ENCODE data around the gene LPP. TPM values are rescaled to one million over a fixed set of nuclear protein-coding genes. Genes with fewer than 3 reads are reported as not detected.
"Not testable (repeated sequence)": the region's sequence is repeated elsewhere in the genome, so short reads cannot be mapped to it uniquely, and the experiment has no call there.

Gene LPP, protein sequence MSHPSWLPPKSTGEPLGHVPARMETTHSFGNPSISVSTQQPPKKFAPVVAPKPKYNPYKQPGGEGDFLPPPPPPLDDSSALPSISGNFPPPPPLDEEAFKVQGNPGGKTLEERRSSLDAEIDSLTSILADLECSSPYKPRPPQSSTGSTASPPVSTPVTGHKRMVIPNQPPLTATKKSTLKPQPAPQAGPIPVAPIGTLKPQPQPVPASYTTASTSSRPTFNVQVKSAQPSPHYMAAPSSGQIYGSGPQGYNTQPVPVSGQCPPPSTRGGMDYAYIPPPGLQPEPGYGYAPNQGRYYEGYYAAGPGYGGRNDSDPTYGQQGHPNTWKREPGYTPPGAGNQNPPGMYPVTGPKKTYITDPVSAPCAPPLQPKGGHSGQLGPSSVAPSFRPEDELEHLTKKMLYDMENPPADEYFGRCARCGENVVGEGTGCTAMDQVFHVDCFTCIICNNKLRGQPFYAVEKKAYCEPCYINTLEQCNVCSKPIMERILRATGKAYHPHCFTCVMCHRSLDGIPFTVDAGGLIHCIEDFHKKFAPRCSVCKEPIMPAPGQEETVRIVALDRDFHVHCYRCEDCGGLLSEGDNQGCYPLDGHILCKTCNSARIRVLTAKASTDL
- total RNA-seq, result 210 TPM
- long read RNA-seq, partial matches to known transcripts, result 11 of 94 reads
- long read RNA-seq, other reads (novel, unspliced or antisense), result 82 of 94 reads

DNA sequence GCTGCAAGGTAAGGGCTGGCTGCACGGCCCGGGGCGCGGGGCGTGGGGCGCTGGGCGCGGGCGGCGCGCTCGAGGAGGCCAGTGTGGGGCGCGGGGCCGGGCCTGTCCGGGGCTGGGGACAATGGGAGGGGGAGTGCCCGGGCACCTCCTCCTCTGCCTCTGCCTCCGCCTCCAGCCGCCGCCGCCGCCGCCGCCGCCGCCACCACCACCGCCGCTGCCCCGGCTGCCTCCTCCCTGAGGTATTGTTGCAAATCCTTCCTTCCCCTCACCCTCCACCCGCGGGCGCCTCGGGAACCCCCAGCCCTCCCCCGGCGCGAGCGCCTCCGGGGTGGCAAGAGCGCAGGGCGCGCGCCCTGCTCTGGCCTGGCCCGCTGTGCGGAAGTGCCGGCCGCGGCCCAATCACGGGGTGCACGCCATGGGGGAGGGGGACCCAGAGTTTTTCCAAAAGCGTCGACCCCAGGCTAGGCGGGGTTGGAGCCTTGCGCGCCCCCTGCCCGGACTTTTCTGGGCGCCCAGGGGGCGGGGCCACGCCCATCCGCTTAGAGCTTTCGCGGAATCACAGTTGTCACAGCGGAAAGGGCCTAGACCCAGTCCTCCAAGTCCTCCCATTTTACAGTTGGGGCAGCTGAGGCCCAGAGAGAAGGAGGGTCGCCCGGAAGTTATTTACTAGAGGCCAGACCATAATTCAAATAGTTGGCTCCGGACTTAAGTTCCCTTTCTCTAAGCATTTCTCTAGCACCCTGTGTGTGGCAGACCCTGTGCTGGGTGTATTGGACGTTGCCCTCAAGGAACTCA, at the start of gene LPP:
Gene LPP, plus strand, starts transcription at position 144 of the 795 bp plus-strand sequence. CDS start 251,964 bp downstream, outside the sequence.
- peak; percentile 94 for DNase-seq (ENCODE audit: low spot score)

DNA sequence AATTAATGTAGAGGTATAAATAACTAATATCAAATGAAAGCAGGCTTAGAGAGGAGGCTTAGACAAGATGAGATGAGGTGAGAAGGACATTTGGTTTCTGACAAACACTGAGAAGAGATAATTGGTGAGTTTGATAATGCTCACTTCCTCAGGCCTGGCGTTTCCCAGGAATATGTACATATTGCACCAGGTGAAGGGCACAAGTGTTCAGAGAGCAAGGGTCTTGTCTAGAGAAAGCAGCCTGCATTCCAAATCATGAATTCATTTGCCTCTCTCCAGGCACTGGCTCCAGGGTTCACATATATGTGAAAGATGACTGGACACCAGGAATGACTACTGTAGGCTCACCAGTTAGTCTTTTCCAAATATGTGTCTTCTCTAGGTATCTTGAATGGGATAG, 48.0 kb upstream of the LPP start:
- no peak for DNase-seq (ENCODE audit: low spot score)

DNA sequence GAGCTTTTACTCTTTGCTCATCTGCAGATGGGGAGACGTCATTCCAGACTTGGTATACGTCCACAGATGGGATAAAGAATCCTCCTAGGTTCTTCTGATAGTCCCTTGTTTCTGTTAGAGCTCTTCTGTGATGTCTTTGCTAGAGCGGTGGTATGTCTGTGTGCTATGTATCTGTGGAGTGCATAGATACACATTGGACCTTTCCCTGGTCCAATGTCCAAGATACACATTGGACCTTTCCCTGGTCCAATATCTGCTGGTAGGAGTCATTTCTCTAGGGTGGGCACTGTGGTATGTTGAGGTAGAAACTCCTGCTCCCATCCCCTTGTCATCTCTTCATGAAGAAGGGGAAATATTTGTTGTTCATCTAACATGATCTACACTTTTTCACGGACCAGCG, 47.5 kb upstream of the LPP start:
- no peak for DNase-seq (ENCODE audit: low spot score)

GRCh38 chr3:188106887-188107830, 46.8 kb upstream of the LPP start:
- no peak for DNase-seq (ENCODE audit: low spot score)

DNA sequence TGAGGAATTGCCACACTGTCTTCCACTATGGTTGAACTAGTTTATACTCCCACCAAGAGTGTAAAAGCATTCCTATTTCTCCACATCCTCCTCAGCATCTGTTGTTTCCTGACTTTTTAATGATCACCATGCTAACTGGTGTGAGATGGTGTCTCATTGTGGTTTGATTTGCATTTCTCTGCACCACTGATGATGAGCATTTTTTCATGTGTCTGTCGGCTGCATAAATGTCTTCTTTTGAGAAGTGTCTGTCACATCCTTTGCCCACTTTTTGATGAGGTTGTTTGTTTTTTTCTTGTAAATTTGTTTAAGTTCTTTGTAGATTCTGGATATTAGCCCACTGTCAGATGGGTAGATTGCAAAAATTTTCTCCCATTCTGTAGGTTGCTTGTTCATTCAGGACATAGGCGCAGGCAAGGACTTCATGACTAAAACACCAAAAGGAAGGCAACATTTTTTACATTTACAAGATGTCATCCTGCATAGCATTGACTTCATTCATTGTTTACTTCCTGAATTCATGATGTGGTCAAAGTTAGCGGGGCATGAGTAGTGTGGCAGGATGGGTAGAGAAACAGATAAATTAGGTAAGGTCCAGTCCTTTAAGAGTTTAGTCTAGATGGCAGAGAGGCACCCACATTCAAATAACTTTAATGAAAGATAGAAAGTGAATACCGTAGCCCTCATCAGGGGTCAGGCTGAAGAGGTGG, 45.1 kb upstream of the LPP start:
- no peak for DNase-seq (ENCODE audit: low spot score)

DNA sequence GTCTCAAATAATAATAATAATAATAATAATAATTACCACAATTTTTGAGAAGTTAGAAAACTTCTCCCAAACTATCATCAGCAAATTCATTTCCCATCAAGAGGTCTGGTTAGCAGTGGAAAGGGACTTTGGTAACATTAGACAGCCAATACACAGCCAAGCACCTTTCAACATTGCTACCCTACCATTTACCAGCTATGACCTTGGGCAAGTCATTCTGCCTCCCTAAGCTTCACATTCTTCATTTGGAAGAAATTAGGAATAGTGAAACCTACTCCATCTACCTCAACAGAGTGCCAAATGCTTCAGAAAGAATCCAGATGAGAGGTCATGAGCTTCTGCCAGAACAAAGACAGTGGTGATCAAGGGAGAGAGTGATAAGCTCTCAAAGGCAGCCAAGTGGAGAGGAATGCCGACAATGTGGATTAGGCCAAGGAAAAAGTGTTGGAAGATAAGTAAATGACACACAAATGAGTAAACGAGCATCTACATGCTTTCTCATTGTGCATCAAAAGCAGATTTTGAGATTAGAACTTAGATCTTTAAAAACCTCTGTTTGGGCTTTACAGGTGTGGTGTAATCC, 42.9 kb upstream of the LPP start:
- DNase-seq (ENCODE audit: low spot score), result no peak

DNA sequence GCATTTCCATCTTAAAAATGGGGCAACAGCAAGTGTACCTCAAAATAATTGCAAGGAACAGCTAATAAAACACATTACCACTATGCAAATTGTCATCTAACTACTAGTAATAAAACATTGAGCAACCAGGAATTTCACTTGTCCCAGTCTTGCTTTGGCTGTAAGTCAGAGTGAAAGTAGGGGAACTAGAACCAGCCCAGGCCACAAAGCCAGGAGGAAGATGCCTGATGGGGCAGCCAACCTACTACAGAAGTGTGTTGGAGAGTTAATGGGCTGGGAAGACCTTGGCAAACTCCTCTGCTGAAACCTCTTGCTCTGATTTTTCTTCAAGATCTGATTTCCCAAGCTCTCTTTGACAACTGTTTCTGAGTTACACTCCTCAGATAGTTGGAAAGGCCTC, 40.2 kb upstream of the LPP start:
- no peak for DNase-seq (ENCODE audit: low spot score)

DNA sequence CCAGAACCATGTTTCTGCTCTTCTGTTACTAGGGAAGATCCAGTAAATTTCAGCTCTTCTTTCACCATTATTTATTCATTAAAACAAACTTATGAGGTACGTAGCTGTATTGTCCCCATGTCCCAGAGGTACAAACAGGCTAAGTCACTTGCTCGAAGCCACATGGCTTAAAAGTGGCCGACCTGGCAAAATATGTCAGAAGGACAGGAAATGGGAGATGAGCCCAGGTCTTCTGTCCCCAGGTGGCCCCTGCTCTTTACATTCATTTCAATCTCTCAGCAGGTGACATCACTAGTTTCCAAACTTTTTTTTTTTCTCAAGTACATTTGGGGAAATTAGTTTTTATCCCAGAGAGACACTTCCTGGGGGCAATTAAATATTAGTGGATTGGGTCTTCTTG, 34.1 kb upstream of the LPP start:
- DNase-seq (ENCODE audit: low spot score), result no peak

DNA sequence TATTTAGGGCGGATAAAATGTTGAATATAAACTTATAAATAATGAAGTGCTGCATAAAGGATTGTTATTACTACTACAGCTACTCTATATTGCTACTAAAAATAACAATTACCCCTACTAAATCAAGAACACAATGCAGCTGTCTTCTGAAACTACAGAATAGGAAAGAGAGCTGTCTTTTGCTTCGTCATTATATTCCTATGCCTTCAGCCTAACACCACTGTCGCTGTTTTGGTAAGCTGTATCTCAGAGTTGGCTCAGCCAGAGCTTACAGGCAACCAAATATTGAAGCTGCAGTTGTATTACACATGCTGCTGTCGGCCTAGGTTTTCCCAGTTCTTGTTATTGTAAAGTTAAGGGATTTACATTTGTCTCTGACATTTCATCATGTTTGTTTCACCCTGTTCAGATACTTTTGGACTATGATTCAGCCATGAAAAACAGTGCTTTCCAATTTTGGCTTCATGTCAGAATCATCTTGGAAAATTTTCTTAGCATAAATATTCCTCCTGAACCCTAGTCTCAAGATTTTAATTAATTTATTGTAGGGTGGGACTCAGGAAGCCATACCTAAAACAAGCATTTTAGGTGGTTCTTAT, 31.3 kb upstream of the LPP start:
- no peak for DNase-seq (ENCODE audit: low spot score)

- DNase-seq (ENCODE audit: low spot score), result no peak
Measured at GRCh38 chr3:188123170-188123905, 30.6 kb upstream of the LPP start.

- no peak for DNase-seq (ENCODE audit: low spot score)
Measured at GRCh38 chr3:188124184-188124583, 29.8 kb upstream of the LPP start.

DNA sequence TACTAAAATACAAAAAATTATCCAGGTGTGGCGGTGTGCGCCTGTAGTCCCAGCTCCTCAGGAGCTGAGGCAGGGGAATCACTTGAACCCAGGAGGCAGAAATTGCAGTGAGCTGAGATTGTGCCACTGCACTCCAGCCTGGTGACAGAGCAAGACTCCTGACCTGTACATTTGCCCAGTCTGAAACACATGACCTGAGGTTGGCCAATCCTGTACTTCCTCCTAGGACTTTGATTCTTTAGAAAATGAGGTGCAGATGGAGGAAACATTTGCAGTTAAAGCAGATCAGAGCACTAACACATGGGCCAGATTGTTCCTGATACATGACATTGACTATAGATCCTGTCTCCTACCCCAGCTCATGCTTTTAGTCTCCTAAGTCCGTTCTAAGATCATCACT, 28.9 kb upstream of the LPP start:
- no peak for DNase-seq (ENCODE audit: low spot score)

GRCh38 chr3:188126276-188126675, 27.7 kb upstream of the LPP start:
- DNase-seq (ENCODE audit: low spot score), result no peak

DNA sequence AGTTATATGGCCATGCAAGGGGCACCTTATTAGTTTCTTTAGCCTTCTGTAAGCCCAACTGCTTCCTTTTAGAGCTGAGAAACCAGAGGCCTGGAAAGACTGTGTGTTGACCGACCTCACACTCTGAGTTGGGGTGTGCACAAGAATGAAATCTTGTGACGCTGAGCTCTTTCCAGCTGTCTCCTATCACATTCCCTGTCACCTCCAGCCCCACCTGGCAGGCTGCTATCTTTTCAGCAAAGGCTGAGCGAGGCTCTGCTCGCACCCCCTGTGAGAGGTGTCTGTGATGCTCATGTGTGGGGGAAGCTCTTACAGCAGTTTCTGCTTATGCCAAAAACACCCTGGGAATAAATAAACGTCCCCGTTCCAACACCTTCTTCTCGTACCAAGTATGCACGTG, 27.0 kb upstream of the LPP start:
- DNase-seq (ENCODE audit: low spot score), result no peak

DNA sequence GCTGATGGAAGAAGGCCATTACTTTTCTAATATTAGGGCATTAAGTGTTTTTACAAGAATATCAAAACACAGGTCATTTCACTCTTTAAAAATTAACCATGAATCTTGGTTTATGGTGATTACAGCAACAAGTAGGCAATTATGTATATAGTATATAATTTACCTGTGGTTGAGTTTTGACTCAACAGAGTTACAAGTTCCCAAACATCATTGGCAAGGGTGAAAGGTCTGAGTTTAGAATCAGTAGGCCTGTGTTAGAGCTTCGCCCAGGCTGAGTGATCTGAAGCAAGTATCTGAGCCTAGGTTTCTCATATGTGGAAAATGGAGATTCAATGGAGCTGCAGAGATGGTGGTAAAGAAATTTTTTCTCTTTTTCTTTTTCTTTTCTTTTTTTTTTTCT, 25.1 kb upstream of the LPP start:
- DNase-seq (ENCODE audit: low spot score), result no peak

GRCh38 chr3:188131023-188131422, 22.9 kb upstream of the LPP start:
- DNase-seq (ENCODE audit: low spot score), result not testable (repeated sequence)

- DNase-seq (ENCODE audit: low spot score), result no peak
Measured at GRCh38 chr3:188133219-188133618, 20.7 kb upstream of the LPP start.

- DNase-seq (ENCODE audit: low spot score), result no peak
Measured at GRCh38 chr3:188133646-188134045, 20.3 kb upstream of the LPP start.

GRCh38 chr3:188134079-188134478, 19.9 kb upstream of the LPP start:
- no peak for DNase-seq (ENCODE audit: low spot score)
